OCI-LY1 (cell line): ENCODE measurements around the gene CD96.

Experiments
- H2AFZ ChIP-seq: fragments of 200-600 bp; sonication (generic), shearing (Covaris generic); 2 replicates; pipeline ENCODE4 v1.6.0; 2014; ENCODE audit warnings: antibody characterized with exemption, mild to moderate bottlenecking, low read length
- H3F3A ChIP-seq: fragments of 200-600 bp; sonication (generic), shearing (Covaris generic); 2 replicates; pipeline ENCODE4 v1.6.0; 2014; ENCODE audit warnings: mild to moderate bottlenecking, antibody characterized with exemption, low read length, moderate library complexity; ENCODE audit not compliant: insufficient read depth
- H3K27ac ChIP-seq: fragments of 200-600 bp; sonication (generic); 2 replicates; pipeline ENCODE4 v1.5.1; 2014; ENCODE audit warnings: low read length, mixed run types, mild to moderate bottlenecking, low read depth; ENCODE audit not compliant: poor library complexity, severe bottlenecking
- H3K27me3 ChIP-seq: fragments of 200-600 bp; sonication (generic); 2 replicates; pipeline ENCODE4 v1.6.0; 2014; ENCODE audit warnings: antibody characterized with exemption, mild to moderate bottlenecking, low read length, moderate library complexity; ENCODE audit not compliant: insufficient read depth
- H3K36me3 ChIP-seq: fragments of 200-600 bp; sonication (generic); 2 replicates; pipeline ENCODE4 v1.6.1; 2014; ENCODE audit warnings: mild to moderate bottlenecking, antibody characterized with exemption, low read length, moderate library complexity, mixed read lengths; ENCODE audit not compliant: insufficient read depth
- H3K4me1 ChIP-seq: fragments of 200-600 bp; sonication (generic); 2 replicates; pipeline ENCODE4 v1.5.1; 2014; ENCODE audit warnings: mild to moderate bottlenecking, low read length, moderate library complexity; ENCODE audit not compliant: insufficient read depth, severe bottlenecking
- H3K4me2 ChIP-seq: fragments of 200-600 bp; sonication (generic), shearing (Covaris generic); 2 replicates; pipeline ENCODE4 v1.6.1; 2014; ENCODE audit warnings: low read length
- H3K4me3 ChIP-seq: fragments of 200-600 bp; sonication (generic); 2 replicates; pipeline ENCODE4 v1.5.1; 2014; ENCODE audit warnings: low read length, low read depth, mild to moderate bottlenecking, mixed read lengths; ENCODE audit not compliant: poor library complexity, severe bottlenecking
- H3K79me2 ChIP-seq: fragments of 200-600 bp; shearing (Covaris generic); 2 replicates; pipeline ENCODE4 v1.6.1; 2016; ENCODE audit warnings: mixed run types, low read length, mixed read lengths; ENCODE audit not compliant: insufficient read depth
- H3K9ac ChIP-seq: fragments of 200-600 bp; sonication (generic), shearing (Covaris generic); 2 replicates; pipeline ENCODE4 v1.6.1; 2014; ENCODE audit warnings: mild to moderate bottlenecking, low read length, mixed read lengths
- H3K9me2 ChIP-seq: fragments of 200-600 bp; sonication (generic), shearing (Covaris generic); 2 replicates; pipeline ENCODE4 v1.6.1; 2014; ENCODE audit warnings: low read depth, mild to moderate bottlenecking, low read length, mixed read lengths
- H3K9me3 ChIP-seq: fragments of 200-600 bp; shearing (Covaris generic); 2 replicates; pipeline ENCODE4 v1.6.1; 2014; ENCODE audit warnings: low read length, mixed read lengths
- H4K20me1 ChIP-seq: fragments of 200-600 bp; sonication (generic), shearing (Covaris generic); 2 replicates; pipeline ENCODE4 v1.6.0; 2016; ENCODE audit warnings: mild to moderate bottlenecking, low read length; ENCODE audit not compliant: insufficient read depth
- EZH2 ChIP-seq: fragments of 200-600 bp; sonication (generic), shearing (Covaris generic); IDR thresholded peaks from 2 replicates; pipeline ENCODE4 v1.8.0; 2017; ENCODE audit warnings: borderline replicate concordance, mixed run types, mild to moderate bottlenecking, antibody characterized with exemption, low read length, moderate library complexity, mixed read lengths
- TF ChIP-seq, protein P1 (sequence below): fragments of 200-600 bp; sonication (generic), shearing (Covaris generic); IDR thresholded peaks from 2 replicates; pipeline ENCODE4 v1.5.1; 2017; ENCODE audit warnings: mild to moderate bottlenecking, antibody characterized with exemption, low read length, moderate library complexity, mixed read lengths

The CD96 gene

DNA sequence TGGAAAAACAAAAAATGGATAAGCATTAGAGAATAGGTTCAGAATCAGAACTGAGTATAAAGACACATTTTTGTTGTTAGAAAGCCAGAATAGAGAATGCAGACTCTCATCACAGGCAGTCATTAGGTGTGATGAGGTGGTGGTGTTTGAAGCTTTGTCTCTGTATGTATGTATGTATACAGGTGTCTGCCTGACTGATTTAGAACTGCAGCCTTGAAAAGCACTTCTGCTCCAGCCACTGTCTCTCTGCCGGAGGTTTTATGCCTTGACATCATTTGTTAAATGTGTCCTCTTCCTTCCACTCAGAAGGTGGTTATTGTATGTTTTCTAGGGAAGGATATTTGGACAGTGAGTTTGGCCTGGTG is 133.8 kb downstream of the CD96 start:
- TF ChIP-seq, protein P1, sequence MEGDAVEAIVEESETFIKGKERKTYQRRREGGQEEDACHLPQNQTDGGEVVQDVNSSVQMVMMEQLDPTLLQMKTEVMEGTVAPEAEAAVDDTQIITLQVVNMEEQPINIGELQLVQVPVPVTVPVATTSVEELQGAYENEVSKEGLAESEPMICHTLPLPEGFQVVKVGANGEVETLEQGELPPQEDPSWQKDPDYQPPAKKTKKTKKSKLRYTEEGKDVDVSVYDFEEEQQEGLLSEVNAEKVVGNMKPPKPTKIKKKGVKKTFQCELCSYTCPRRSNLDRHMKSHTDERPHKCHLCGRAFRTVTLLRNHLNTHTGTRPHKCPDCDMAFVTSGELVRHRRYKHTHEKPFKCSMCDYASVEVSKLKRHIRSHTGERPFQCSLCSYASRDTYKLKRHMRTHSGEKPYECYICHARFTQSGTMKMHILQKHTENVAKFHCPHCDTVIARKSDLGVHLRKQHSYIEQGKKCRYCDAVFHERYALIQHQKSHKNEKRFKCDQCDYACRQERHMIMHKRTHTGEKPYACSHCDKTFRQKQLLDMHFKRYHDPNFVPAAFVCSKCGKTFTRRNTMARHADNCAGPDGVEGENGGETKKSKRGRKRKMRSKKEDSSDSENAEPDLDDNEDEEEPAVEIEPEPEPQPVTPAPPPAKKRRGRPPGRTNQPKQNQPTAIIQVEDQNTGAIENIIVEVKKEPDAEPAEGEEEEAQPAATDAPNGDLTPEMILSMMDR, result no peak
- no peak for TF ChIP-seq EZH2
- Histone ChIP-seq H3K36me3 (no peaks in the 10 kb centered on the region), H3K9me2 (no peaks in the 10 kb centered on the region), H3K9me3 (no peaks in the 10 kb centered on the region), H3K4me1 (peaks cover 40% of the 10 kb centered on the region), H3K4me3 (no peak overlapping the region), H3K27me3 (no peaks in the 10 kb centered on the region), H2AFZ (no peak overlapping the region), H4K20me1 (no peaks in the 10 kb centered on the region), H3K9ac (no peak overlapping the region), H3F3A (no peaks in the 10 kb centered on the region), H3K4me2 (peak overlapping the region; percentile 68), H3K27ac (no peak overlapping the region), H3K79me2 (no peaks in the 10 kb centered on the region)

DNA sequence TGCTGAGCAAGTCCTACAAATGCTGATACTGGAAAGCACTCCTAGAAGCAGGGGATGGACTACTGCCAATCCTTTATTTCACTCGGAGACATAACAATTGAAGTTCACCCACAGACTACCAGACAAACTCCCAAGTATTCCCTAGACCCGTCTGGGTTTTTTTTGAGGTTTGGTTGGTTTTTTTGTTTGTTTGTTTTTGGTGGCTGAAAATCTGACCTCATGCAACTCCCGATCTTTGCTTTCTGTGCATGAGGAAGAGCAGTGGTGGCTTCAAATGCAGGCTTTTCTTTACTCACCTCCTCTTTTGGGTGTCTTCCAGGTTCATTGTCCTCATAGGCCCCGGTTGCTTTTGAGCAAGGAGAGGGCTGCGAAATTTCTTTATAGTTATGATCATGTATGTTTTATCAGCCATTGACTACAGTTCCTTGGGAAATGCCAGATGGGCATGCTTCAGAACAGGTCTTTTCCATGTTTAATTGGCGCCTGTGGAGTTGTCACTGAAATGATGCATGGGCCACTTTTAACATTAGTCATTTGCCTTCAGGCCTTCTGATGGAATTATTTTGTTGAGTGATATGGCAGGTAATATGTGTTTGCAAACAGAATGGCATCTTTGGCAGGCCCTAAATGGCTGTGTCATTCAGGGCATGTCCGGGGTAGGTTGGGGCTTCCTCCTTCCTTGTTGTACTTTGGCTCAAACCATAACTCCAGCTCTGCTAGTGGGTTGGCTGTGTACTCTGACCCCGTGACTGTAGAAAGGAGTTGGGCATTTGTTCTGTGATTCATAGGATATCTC is 134.4 kb downstream of the CD96 start:
- Histone ChIP-seq H2AFZ (no peak overlapping the region), H3K4me2 (peak overlapping the region; percentile 68), H3K27me3 (no peaks in the 10 kb centered on the region), H3K9ac (no peak overlapping the region), H3K9me3 (no peaks in the 10 kb centered on the region), H3F3A (no peaks in the 10 kb centered on the region), H3K36me3 (no peaks in the 10 kb centered on the region), H3K27ac (no peak overlapping the region), H3K9me2 (no peaks in the 10 kb centered on the region), H3K4me3 (no peak overlapping the region), H3K79me2 (no peaks in the 10 kb centered on the region), H3K4me1 (peaks cover 40% of the 10 kb centered on the region), H4K20me1 (no peaks in the 10 kb centered on the region)
- no peak for TF ChIP-seq EZH2
- TF ChIP-seq, protein P1, result no peak

DNA sequence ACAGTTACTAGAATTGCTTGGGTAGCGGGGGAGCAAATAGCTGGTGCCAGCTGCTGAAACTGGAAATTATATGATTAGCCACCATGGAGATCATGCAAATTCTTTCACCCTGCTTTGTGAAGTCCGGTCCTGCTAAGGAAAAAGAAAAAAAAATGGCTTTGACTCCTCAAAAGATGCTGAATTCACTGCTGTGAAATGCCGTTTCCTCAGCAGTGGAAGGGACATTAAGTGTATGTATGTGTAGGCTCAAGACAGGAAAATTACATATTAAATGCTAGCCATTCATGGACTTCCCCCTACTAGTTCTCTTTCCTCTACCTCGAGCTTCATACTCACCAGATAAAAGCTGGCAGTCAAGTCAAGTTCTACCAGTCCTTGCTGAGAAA is 135.0 kb downstream of the CD96 start:
- H3K9me3 ChIP-seq, result no peaks in the 10 kb centered on the region
- no peaks in the 10 kb centered on the region for H3K27me3 ChIP-seq
- no peak overlapping the region for H3K9ac ChIP-seq
- peaks cover 40% of the 10 kb centered on the region for H3K4me1 ChIP-seq
- no peak overlapping the region for H3K4me3 ChIP-seq
- no peak overlapping the region for H3K27ac ChIP-seq
- no peak overlapping the region for H2AFZ ChIP-seq
- H3F3A ChIP-seq, result no peaks in the 10 kb centered on the region
- no peaks in the 10 kb centered on the region for H3K36me3 ChIP-seq
- H4K20me1 ChIP-seq, result no peaks in the 10 kb centered on the region
- H3K79me2 ChIP-seq, result no peaks in the 10 kb centered on the region
- no peaks in the 10 kb centered on the region for H3K9me2 ChIP-seq
- peak overlapping the region; percentile 68; the same call in 1 of the 2 replicates for H3K4me2 ChIP-seq
- TF ChIP-seq, protein P1, result no peak
- TF ChIP-seq EZH2, result no peak
